GM18505 (cell line): ENCODE results near the gene SRGAP3.

Experiments
- ATAC-seq: cut with Tn5 transposase; IDR thresholded peaks from one replicate; pipeline ENCODE4 v1.9.1; 2021; ENCODE audit not compliant: unreplicated experiment
- POLR2A ChIP-seq: IDR thresholded peaks from 4 replicates; pipeline ENCODE4 v1.6.1; 2011; ENCODE audit warnings: borderline replicate concordance; ENCODE audit not compliant: insufficient read depth, insufficient read length; ENCODE audit errors: extremely low read depth

The SRGAP3 gene

DNA sequence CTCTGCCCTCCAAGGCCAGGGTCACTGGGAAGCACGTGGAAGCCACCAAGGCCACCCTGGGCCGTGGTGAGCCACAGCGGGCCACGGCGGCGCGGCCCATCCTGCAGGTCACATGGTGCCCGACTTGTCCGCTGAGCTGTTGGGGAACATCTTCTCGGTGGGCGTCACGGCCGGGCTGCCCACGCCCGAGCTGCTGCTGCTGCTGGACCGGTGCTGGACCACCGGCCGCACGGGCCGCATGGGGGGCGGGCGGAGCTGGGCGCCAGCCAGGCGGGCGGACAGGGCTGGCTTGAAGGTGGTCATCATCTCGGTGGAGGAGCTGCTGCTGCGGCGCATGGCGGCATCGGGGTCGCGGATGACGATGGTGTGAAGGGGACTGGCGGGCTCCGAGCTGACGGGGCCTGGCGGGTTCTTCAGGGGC lies 264.0 kb downstream of the SRGAP3 start:
- ATAC-seq, result no peak
- TF ChIP-seq POLR2A, result no peak

DNA sequence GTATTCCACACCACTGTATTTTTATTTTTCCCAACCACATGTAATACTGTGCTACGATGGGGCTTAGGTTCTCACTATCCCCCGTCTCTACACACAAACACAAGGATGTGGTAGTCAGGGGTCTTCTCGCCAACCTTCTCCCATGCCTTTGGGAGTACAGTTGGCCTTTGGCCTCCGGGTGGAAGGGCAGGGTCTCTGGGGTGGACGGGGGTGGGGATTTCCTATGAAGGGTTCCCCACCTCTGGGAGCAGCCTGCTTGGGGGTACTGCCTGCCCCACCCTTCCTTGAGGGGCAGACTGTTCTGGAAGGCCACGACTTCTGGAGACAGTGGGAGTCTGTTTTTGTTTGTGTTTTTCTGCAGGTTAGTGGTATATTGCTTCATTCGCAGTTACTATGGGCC lies 264.9 kb downstream of the SRGAP3 start:
- no peak for ATAC-seq
- TF ChIP-seq POLR2A, result no peak

DNA sequence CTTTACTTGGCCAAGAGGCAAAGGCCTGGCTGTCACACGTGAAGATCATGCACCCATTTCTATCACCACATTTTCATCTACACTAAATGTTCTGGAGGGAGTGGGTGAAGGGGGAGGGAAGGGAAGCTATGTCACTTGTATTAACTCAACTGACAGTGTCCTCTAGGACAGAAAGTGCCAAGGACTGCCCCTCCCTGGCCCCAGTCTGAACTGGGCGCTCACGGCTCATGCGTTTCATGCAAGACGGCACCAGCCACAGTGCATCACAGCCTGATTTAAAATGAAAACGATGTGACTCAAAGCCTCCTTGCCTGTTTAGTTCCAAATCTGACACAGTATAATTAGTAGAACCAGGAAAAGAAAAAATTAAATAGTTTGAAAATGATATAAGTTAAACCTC lies 265.4 kb downstream of the SRGAP3 start:
- ATAC-seq, result no peak
- no peak for TF ChIP-seq POLR2A

DNA sequence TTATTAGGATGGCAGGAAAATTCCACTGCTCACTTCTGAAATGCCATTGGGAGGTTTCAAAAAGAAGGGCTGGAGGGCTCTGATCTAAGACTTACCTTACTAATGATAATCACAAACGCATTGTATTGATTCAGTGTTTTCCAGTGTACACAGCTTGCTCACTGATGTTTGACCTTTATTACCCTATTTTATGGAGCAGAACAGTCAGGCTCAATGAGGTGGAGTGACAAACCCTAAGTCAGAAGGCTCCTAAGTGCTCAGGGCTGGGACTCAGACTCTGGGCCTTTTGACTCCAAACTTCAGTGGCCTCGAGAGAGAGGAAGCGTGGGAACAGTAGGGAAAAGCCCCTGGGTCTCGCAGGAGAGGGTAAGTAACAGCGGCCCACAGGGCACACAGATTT lies 265.9 kb downstream of the SRGAP3 start:
- no peak for ATAC-seq
- no peak for TF ChIP-seq POLR2A

DNA sequence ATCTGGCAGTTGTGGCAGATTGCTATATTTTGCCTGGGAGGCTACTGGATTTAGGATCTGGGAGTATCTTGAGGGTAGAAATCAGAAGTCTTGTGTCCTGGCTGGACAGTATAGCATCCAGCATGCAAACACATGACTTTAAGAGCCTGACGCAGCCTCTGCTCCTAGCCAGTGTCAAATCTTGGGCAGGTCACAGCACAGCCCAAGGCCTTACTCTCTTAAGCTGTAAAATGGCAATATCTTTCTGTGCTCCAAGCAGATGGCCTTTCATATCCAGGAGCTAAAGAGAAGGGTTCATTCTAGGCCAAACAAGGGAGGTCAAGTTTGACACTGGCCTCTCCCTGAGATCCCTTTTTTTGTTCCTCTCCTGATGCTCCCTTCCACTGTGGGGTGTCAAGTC lies 266.4 kb downstream of the SRGAP3 start:
- TF ChIP-seq POLR2A, result no peak
- no peak for ATAC-seq

DNA sequence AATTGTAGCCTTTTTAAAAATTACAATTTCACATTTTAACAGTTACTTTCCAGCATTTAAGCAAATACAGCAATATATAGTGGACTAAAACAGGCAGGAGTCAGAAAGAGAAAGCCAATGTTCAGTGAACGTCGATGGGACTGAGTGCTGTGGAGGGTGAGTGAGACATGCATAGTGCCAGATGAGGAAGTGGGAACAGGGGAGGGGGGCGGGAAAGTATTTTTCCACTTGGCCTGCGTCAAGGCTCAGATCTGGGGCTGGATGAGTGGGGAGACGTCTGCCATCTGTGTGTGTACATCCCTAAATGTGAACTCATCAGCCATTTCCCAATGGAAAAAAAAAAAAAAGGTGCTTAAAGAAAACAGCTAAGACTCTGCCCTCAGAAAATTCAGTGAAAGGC lies 266.9 kb downstream of the SRGAP3 start:
- no peak for TF ChIP-seq POLR2A
- no peak for ATAC-seq

DNA sequence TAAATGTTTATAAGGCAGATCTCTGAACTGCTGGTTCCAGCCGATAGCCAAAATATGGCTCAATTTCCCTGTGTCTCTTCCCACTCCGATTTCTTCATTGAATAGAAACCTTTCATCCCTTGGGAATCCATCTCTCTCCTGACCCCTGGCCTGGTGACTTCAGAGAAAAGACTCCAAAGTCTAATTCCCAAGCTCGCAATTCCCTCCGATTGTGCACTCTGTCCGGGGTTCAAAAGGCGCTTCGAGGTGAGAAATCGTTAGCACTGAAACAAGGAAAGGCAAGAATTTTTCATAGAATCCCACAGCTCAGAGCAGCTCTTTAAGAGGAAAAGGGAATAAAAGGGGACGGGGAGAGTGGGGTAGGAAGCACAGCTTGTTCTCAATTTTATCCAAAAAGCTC lies 267.7 kb downstream of the SRGAP3 start:
- no peak for TF ChIP-seq POLR2A
- ATAC-seq, result no peak

DNA sequence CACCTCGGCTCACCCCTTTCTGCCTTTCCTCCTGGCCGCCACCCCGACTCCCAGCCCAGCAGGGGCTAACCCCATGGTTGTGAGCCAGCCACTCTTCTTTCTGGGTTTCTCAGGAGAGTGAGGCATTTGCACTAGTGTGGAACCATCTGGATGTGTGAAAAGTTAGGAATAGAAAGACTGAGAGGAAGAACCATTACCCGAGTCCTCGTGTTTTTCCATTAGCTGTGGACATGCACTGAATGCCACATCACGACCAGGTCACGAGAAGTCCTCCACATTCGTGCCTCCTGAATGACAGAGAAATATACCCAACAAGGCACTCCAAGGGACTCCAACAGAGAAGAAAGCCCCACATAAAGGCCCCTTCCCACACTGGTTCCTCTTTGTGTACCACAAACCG lies 268.1 kb downstream of the SRGAP3 start:
- no peak for ATAC-seq
- no peak for TF ChIP-seq POLR2A

DNA sequence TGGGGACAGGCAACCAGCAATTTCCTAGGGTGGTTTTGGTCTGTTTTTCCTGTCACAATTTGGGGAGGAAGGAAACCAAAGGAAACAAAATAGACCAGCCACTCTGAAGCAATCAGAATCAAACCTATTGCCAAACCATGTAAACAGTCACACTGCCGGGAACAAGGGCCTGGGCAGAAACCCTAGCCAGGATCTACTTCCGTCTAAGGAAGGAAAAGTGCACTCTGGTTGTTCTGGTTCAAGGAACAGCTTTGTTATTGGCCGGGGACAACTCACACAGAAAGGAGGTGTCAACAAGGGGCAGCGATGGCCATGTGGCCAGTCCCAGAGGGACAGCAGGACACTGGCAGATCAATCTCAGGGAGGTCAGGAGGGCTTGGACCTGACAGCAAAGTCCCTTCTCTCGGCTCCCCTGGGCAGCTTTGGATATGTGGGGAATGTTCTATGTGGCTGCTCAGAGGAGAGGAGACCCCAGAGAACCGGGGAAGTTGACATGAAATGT lies 268.6 kb downstream of the SRGAP3 start:
- no peak for TF ChIP-seq POLR2A
- ATAC-seq, result no peak

DNA sequence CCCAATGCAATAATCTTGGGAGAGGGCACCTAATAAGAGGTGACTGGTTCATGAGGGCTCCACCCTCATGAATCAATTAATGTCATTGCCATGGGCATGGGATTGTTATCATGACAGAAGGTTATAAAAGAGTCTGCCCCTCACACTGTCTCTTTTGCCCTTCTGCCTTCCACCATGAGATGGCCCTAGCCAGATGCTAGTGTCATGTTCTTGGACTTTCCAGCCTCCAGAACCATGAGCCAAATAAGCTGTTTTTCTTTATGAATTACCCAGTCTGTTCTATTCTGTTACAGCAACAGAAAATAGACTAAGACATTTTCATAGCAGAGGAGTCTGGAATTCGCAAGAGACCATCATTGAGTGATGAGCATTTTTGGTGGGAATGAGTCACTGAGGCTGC lies 270.2 kb downstream of the SRGAP3 start:
- TF ChIP-seq POLR2A, result no peak

DNA sequence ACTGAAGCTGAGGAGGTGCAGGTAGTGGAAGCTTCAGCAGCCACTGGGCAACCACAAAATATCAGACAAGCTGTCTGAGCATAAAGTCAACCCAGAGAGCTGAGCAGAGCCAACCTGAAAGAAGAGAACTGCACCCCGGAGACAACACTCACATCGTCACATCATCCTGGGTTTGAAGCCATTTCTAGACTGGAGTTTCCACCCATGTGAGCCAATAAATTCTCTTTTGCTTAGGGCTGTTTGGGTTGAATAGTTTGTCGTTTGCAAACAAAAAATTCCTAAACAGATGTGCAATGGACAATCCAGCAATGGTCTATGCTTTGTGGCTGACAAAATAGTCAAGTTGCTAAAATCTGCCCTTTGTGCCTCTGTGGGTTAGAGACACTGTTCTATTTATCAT lies 270.9 kb downstream of the SRGAP3 start:
- no peak for TF ChIP-seq POLR2A
- no peak for ATAC-seq

More for the DNA sequence above, 270.2 kb downstream of the SRGAP3 start:
- no peak for ATAC-seq

DNA sequence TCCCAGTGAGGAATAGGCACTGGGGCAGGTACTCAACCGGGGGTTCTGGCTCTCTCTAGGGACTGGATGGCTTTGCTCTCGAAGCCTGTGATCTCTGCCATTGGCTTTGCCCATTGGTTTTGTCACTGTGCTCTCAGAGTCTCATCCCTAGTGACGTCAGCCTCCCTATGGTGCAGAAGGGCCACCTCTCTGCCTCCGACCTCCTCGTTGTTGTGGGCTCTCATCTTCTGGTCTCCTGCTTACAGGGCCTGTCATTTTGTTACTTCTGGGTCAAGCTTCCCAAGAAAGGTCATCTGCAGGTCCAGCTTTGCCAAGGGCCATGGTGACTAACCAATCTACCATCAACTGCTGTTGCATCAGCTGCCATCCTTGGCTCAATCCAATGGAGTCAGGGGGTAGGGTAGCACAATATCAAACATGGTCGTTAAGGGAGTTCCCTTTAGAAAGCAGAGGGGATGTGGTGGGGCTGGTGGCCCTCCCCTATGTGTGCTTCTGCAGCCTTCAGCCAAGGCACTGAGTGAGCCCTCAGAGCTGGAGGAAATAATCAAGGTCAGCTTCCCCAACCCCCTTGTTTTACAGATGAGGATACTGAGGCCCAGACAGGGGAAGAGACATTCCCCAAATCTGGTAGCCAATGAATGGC lies 272.8 kb downstream of the SRGAP3 start:
- TF ChIP-seq POLR2A, result no peak
- no peak for ATAC-seq

DNA sequence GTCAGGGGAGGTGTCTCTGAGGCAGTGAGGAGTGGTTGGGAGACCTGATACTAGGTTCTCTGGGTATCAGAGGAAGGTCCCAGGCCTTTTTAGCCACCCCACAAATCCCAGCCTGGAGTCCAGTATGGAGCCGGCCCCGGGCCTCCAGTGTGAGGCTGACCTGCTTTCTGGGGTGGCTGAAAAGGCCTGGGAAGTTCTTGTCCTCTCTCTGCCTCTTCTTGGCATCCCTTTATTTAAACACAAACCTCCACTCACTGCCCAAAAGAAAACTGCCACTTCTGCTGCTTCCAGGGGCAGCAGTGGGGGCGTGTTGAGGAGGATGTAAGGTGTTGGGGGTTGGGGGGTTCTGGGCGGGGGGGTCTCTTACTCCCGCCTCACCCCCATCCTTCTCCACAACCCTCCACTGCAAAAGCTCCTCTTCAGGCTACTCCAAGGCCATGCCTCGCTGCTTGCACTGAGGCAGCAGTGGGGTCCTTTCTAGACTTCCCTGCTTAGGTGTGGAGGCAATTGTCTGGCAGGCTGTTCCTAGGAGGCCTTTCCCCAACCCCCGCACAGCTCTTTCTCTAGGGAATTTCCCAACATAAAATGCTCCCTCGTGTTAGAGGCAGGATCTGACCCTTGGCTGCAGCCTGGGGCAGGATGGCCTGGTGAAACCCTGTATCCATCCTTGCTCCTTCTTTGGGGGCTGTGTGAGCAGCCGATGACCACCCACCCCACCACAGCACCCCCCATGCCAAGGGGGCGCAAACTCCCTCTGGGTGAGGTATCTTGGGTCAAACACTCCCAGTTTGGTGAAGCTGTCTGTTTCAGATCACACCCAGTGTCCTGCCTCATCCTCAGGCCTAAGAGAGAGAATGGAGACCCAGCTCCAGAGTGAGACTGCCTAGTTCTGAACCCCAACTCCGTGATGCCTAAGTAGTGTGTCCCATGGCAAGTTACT lies 274.1 kb downstream of the SRGAP3 start:
- ATAC-seq, result no peak
- no peak for TF ChIP-seq POLR2A

DNA sequence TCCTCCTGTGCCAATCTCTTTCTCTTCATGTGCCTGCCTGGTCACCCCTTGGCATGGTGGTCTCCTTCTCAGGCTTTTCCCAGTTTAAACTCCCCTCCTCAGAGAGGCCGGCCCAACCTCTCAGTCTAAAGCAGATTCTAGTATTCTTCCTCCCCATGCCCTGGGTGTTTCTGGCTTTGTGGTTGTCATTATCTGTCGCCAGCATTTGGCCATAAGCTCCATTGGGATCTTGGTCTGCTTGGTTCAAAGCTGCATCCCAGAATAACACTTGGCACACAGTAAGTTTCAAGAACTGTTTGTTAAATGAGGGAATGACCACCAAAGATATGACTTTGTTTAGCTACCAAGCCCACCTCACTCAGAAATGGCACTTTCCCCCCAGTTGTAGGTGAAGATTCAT lies 275.0 kb downstream of the SRGAP3 start:
- no peak for TF ChIP-seq POLR2A
- ATAC-seq, result no peak
